Anterior cingulate cortex (tissue), 58 donors: ENCODE measurements around the gene TIMM44.
A peak's percentile ranks its signal among the peaks of the same experiment; 100 is the strongest.
"Not testable (repeated sequence)": the region's sequence is repeated elsewhere in the genome, so short reads cannot be mapped to it uniquely, and the experiment has no call there.

Source experiments
- DNase-seq, 58 donors: peaks; one replicate each; lab custom pipeline; 2025; lab: John Stamatoyannopoulos, UW

Gene TIMM44

DNA sequence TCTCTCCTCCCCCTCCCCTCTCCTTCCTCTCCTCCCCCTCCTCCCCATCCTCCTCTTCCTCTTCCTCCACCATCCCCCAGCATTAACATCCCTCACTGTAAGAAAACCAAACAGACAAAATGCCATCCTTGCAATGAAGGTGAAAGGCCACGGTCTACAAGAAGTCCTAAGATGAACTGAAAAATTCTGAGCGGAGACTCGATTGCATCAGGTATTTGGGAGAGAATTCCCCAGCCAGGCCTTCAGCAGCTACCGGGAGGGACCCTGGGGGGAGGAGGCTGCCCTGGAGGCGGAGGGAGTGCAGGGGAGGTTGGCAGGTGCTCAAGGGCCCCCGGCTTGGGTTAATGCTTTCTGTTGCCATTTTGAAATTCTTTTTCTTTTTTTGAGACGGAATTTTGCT, 10.1 kb upstream of the TIMM44 start:
- DNase-seq = no peak

DNA sequence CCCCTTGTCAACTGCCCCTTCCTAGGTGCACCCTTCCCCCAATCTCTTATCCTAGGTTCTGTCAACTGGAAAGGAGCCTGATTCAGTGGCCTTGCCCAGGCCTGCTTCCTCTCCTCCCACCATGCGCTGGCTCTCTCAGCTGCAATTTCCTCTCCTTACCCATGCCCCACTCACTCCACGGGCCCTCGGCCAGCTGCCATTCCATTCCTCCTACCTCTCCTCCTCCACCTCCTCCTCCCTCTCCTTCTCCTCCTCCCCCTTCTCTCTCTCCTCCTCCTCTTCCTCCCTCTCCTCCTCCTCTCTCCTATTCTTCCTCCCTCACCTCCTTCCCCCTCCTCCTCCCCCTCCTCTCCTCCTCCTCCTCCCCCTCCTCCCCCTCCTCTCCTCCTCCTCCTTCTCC, 9.6 kb upstream of the TIMM44 start:
- DNase-seq = no peak

DNA sequence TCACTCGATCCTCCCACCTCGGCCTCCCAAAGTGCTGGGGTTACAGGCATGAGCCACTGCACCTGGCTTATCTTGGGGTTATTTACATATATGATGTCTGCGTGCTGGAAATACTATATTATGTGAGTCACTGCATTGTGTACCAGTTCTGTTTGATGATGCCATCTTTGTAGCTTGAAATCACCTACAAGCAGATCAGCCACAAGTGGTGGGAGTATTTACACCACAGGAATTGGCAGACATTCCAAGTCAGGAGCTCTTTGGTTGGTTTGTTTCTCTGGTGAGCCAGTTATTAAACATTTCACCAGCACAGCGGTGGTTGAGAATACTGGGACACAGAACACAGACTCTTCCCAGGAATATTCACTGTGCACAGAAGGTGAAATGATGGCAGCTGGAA, 4.5 kb upstream of the TIMM44 start:
- DNase-seq = peak in 3 of 58 donors; percentile 13 to 32 (median 17)

DNA sequence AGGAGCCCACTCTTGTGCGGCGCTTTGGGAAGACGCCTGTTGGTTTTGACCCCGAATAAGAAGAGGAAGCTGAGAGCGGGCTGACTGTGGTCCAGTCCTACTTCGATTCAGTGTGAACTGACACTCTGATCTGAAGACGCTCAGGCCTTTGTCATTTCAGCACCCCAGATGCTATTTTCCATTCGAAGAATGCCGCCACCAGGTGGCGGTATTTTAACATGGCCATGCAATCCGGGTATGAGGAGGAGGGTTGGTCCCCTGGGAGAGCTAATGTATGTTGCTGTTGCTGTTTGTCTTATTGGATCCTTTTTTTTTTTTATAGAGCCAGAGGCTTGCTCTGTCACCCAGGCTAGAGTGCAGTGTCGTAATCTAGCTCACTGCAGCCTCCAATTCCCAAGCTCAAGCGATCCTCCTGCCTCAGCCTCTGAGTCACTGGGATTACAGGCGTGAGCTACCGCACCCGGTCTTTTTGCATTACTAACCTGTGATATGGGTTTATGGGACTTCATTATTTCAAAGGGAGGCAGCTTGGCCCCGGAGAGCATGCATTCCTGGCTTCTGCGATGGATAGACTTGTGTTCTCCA, 803 bp upstream of the TIMM44 start:
- peak in 54 of 58 donors; percentile 47 to 88 (median 78) for DNase-seq

DNA sequence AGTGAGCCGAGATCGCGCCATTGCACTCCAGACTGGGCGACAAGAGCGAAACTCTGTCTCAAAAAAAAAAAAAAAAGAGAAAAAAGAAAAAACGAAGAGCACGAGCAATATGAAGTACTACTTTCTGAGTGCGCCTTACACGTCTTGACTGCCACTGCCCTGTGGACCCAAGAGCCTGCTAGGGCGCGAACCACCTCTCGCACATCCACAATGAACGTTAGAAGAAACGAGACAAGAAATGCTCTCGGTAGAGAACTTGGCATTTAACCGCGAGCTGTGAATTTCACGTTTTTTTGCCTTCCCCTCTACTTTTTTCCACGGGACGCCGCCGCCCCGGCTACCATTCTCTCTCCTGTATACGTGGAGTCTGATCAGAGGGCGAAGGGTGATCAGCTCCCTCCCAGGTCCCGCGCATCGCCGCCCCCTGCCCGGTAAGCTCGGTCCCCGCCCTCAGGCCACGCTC, 454 bp downstream of the TIMM44 start:
- no peak for DNase-seq

DNA sequence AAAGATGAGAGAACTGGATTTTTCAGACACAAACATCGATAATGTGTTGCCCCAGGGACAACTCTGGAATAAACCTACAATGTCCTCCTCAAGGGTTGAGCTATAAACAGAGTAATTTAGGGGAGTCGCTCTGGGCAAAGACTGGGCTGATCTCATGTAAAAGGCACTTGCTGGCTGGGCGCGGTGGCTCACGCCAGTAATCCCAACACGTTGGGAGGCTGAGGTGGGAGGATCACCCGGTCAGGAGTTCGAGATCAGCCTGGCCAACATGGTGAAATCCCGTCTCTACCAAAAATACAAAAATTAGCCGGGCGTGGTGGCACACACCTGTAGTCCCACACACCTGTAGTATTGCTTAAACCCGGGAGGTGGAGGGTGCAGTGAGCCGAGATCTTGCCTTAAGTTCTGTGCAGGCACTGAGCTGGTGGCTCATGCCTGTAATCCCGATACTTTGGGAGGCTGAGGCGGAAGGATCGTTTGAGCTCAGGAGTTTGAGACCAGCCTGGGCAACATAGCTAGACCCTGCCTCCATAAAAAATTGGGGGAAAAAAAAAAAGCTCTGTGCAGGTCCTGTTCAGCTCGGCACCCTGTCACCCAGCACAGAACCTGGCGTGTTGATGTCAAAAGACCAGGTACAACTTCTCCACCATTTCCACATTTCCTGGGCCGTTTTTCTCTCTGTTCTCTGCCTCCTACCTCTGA, 1.4 kb downstream of the TIMM44 start:
- no peak for DNase-seq

DNA sequence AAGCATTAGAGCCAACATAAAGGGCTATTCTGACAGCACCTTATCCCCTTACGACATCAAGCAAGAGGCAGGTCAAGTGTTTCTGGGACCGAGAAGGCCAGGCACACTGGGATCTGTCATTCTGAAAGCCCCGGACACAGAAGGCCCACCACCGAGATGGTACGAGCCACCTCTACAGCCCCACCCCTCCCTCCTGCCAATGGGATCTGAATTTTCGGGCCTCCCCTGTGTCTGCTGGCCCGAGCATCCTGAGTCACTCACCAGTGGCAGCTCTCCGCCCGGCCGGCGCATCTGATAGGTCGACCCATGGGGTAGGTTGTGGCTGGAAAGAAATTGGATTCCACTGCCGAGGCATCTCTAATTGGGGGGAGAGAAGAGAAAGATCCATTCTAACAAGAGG, 2.6 kb downstream of the TIMM44 start:
- DNase-seq = no peak

DNA sequence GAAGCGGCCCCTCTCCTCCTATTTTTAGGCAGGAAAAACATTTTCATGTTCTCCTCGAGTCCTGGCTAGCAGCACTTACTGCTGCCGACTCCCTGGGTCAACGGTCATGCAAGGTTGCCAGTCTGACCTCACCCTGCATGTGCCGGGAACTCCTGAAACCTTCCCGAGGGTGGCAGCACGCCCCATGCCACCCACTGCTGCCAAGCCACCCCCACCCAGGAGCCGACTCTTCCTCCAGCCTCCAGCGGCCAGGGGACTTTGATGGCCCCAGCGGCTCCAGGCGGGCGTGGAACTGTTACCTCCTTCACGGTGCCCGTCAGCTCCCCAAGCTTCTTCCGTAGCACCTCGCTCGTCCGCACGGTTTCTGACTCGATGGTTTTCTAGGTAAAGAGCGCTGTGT, 8.7 kb downstream of the TIMM44 start:
- DNase-seq = no peak

DNA sequence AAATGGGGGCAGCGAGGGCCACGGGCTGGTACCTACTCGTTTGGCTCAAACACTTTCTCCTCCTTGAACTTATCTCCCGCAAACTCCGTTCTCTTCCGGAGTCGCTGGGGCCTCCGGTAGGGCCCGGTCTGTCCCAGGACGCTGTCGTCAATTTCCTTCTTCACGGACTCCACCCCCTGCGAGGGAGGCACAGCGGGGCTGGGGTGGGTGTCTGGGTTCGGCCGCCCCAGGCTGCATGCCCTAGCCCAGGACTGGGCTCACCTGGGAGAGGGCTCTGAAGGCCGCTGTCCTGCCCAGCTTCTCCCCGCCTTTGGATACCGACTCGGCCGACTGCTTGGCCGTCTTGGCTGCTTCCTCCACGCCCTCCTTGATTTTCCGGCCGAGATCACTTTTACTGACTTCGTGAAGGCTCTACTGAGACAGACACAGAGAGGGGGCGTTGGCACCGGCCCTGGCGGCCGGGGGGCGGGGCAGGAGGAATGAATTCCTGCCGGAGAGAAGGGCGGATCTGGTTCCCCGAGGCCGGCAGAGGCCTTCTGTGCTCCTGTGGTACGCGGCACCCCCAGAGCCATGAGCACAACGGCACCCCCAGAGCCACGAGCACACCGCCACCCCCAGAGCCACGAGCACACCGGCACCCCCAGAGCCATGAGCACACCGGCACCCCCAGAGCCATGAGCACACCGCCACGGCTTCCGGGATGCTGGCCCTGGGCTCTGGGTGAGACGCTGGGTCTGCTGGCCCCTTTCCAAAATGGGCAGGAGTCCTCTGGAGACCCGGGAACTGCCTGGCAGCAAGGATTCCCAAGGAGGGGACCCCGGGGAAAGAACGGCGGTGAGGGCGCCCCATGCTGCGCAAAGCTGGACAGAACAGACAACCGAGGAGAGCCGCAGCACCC, 9.4 kb downstream of the TIMM44 start:
- DNase-seq = no peak

DNA sequence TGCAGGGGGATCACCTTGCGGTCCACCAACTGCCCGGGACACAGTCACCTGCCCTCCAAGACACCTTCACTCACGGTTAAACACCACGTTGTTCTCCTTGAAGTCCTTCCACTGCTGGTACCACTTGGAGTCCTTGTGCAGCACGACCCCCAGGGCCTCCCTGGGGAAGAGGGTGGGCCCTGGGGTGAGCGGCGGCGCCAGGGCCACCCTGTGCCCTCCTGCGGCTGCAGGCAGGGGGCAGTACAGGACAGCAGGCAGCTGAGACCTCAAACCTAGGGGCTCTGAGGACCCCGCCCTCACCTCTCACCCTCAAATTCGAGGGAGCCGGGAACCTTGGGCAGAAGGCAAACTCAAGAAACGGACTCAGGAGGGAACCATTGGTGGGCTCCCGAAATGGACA, 10.1 kb downstream of the TIMM44 start:
- no peak for DNase-seq

DNA sequence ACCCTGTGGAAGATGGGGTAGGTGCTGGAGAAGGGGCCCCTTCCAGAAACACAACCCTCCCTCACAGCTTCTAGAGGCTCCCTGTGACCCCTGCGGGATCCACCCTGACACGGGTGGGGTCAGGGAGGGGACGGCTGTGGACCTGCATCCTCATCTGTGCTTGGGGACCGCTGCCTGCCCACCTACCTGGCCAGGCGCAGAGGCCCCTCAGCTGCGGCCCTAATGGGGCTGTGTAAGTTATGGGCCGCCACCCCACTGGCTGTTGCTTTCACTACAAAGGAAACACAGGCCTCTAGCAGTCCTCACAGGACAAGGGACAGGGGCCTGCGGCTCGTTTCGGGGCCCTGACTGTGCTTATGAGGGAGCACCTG, 10.6 kb downstream of the TIMM44 start:
- DNase-seq = no peak

DNA sequence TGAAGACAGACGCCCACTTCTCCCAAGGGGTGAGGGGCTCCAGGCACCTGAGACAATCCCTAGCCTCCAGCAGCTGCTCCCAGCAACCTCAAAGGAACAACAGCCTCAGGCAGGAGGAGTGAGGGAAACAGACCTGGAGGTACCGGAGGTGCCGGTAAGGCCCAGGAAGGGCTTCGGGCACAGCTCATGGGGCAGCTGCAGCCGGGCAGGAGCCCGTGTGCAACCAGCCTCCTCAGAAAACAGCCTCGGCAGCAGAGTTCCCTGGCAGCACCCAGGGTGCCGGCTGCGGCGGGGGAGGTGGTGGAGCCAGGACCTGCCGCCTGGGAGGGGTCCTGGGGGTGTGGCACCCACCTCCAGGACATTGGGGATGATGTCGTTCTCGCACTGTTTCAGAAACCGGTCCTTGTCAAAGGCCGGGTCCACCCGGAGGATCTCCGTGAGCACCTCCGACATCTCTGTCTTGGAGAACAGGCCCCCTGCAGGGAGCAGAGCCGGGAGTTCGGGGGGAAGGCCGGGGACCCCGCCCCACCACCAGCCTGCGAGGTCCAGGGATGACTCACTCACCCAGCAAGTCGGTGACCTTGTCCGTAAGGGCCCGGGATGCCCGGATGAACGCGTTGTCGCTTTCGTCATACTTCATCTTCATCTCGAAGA, 11.1 kb downstream of the TIMM44 start:
- no peak for DNase-seq

DNA sequence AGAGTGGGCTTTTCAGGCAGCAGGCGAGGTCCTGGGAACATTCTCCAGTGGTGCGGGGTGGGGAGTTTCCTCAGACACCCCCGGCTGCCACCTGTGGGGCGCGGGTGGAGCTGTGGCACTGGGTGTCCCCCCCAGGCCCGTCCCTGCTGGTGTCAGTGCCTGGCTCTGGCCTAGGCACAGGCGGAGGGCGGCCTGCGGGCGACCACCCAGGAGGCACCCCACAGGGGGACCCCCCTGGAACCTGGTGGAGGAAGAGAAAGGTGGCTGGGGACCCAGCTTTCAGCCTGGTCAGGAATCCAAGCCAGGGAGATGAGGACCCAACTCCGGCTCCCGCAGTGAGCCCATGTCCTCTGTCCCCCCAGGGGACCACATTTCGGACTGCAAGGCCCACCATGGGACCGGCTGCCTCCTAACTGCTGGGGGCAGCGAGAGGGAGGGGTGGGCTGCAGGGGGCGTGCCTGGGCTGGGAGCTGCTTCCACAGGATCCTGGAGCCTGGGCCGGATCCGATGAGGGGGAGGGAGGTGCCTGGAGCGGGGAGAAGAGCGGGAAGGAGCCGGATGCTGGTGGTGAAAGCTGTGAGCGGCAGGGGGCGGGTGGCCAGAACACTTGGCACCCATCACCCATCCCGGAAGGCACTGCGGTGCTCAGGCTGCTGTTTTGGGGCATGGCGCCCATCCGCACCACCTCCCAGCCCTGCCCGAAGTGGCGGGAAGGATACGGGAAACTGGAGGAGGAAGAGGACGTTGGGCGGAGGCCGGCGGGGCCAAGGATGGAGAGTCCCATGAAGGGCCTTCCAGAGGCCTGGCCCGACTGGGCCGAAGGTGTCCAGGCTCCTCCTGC, 12.0 kb downstream of the TIMM44 start:
- peak in 23 of 58 donors; percentile 8 to 51 (median 29) for DNase-seq

DNA sequence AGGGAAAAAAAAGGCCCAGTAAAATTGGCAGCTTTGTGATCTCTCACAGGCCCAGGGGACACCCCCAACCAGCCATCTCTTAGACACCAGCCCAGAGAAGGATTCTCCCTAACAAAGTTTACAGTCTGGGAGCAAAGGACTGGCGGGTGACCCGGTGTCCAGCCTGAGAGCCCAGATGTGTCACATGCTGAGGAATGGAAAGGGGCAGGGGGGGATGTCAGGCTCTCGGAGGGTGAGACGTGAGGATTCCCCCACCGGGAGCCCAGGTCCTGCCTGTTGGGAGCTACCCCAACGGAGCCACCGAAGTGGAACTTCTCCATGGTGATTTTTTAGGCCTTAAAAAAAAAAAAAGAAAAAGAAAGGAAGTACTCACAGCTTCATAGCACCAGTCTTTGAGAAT, 12.7 kb downstream of the TIMM44 start:
- DNase-seq = peak in 1 of 58 donors; percentile 8

DNA sequence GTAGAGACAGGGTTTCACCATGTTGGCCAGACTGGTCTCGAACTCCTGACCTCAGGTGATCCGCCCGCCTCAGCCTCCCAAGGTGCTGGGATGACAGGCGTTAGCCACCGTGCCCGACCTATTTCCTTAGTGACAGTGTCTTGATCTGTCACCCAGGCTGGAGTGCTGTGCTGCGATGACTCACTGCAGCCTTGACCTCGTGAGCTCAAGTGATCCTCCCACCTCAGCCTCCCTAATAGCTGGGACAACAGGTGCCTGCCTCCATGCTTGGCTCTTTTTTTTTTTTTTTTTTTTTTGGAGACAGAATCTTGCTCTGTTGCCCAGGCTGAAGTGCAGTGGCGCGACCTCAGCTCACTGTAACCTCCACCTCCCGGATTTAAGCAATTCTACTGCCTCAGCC, 13.4 kb downstream of the TIMM44 start:
- not testable (repeated sequence) for DNase-seq

DNA sequence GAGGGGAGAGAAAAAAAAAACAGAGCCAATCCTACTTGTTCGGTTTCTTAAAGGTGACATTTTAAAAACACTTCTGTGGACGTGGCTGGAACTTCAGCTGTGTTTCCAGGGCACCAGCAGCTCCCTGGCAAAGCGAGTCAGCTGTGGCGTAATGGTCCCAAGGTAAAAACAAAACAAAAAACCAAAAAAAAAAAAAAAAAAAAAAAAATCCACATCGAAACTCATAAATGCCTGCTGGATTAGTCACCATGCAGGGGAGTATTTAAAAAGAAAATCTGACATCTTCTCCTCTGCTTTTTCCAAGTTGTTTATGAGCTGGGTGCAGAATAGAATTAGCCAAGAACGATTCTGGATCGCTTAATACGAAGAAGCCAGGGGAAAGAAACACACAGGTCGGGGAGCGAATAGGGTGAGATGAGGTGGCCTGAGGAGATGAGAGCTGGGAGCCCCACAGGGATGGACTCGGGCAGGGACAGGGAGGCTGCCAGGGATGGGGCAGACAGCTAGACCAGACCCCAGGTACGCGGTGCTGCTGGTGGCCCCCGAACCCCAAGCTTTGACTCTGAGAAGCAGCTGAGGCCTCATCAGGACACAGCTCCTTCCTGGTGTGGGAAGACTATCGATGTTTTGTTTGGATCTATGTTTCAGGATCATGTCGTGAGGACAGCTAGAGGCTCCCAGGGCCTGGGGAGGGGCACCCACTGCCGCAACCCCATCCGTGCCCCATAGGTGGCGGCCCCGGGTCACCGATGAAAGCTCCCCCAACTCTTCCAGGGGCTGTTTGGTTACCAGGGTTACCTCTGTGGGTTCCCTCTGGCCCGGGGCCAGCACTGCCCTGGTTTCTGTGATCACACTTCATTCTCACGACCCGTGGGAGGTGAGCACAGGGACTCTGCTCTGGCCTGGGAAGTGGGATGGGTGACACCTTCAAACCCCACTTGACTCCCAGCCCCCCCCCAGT, 14.4 kb downstream of the TIMM44 start:
- peak in 3 of 58 donors; percentile 18 to 44 (median 31) for DNase-seq

DNA sequence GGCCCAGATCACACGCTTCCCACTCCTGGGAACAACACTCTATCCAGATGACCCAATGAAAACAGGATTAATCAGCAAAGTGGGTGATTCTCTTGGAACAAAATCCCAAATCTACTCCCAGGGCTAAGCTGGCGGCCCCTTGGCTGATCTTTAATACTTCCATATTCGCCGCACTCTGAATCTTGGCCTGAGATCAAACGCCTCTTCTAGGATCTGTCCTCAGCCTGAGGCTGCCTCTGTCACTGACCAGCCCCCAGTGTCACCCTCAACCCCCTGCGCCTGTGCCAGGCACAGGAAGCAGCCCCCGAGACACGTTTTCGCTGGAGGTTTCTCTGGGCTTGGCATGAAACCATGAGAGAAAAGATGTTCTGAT, 15.1 kb downstream of the TIMM44 start:
- peak in 3 of 58 donors; percentile 20 to 35 (median 28) for DNase-seq

DNA sequence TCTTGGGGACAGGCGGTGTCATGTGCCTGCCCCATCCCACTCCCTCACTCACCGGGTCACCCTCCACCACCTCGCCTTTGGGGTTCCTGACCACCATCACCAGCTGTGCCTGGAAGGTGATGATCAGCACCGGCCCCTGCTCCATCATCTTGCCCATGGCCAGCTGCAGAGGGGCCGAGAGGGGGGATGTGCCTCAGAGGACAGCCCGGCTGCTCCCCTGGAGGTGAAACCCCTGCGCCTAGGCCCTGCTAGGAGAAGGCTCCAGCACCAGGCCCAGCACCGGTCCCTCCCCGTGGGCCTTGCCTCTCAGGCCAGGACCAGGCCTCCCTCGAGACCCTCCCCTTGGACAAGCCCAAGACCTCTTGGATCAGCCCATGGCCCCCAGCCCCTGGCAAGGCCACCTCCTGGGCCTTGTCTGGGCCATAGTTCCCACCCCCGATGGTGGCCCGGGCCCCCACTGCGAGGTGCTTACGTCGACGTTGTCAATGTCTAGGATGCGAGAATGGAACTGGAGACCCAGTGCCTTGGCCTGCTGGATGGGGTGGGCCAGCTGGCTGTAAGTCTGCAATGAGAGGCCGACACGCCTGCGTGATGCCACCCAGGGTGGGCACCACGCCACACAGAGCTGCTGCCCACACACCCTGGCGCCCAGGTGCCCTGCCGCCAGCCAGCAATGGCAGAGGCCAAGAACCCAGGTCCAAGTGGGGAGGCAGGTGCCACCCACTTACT, 15.7 kb downstream of the TIMM44 start:
- DNase-seq = peak in 1 of 58 donors; percentile 35
